HG03439 (cell line): ENCODE results near the gene ATP11A.

Experiments used
- ATAC-seq: cut with Tn5 transposase; IDR thresholded peaks from one replicate; pipeline ENCODE4 v1.9.1; 2021; ENCODE audit warnings: mild to moderate bottlenecking, moderate library complexity; ENCODE audit not compliant: unreplicated experiment

The ATP11A gene

GRCh38 chr13:112689303-112690245 lies at the start of gene ATP11A:
ATP11A (plus strand) TSS chr13:112690038; CDS start chr13:112690417, 379 bp downstream.
- ATAC-seq: peak; percentile 85

- ATAC-seq: no peak
Measured at GRCh38 chr13:112641456-112642089, 48.3 kb upstream of the ATP11A start.

DNA sequence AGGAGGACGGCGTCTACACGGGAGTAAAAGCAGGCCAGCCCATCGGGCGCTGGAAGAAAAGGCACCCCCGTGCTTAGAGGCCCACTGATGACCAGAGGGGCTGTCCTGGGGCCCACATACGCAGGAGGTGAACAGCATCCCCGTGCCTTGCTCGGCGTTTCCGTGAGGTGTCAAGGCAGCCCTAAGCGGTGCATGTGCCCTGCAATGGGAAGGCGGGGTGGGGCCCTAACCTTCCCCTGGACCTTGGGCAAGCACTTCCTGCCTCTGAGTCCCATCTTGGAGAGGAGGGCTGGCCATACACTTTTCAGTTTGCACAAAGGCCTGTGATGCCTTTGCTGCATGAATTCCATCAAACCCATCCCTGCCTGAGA lies 47.8 kb upstream of the ATP11A start:
- ATAC-seq: no peak

GRCh38 chr13:112643759-112644459 lies 45.9 kb upstream of the ATP11A start:
- no peak for ATAC-seq

- no peak for ATAC-seq
Measured at GRCh38 chr13:112645327-112645914, 44.4 kb upstream of the ATP11A start.

- no peak for ATAC-seq
Measured at GRCh38 chr13:112647256-112647655, 42.6 kb upstream of the ATP11A start.

- no peak for ATAC-seq
Measured at GRCh38 chr13:112648101-112648500, 41.7 kb upstream of the ATP11A start.

GRCh38 chr13:112648966-112649690 lies 40.7 kb upstream of the ATP11A start:
- ATAC-seq: no peak

- no peak for ATAC-seq
Measured at GRCh38 chr13:112651311-112651710, 38.5 kb upstream of the ATP11A start.

DNA sequence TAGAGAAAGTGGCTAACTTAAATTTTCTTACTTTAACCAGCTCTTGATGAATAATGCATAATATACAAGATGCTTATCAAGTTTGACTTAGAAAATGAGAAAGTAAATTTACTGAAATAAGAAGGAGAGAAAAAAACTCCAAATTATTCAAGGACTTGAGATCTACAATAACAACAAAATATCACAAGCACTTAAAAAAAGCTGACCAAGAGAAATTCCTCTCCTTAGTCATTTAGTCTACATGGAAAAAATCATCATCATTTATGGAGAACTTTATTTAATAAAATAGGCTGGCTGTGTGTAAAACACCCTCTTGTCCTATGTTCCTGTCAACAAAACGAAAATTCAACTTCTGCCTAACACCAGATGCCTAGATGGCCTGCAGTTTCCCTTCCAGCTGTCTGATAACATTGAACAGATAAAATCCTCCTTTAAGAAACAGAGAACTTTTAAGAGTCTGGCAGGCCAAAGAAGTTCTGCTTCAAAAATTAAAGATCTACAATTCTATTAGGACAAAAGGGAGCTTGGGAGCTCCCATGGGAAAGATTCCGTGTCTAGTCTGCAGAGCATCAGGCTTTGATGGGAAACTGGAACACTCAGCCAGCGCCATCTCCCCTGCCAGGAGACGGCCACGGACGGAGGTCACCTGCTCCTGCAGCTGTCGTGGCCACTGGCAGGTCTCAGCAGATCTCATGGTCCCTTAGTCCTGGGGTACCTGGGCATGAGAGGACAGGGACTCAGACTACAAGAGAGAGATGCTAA lies 37.9 kb upstream of the ATP11A start:
- no peak for ATAC-seq

DNA sequence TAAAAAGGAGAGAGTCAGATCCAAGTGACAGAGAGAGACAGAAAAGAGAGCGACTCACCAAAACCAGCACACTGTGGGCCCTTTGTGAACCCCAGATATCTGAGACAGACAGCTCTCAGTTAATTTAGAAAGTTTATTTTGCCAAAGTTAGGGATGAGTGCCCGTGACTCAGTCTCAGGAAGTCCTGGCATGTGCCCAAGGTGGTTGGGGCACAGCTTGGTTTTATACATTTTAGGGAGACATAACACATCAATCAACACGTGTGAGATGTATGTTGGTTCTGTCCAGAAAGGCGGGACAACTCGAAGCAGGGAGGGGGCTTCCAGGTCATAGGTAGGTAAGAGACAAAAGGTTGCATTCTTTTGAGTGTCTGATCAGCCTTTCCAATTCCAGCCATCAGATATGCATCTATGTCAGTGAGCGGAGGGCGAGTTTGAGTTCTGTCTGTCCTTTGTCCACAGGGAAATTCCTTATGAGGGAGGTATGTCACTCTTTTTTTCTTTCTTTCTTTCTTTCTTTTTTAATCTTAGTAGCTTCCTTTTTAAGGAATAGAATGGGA lies 37.2 kb upstream of the ATP11A start:
- ATAC-seq: no peak

GRCh38 chr13:112653071-112653470 lies 36.8 kb upstream of the ATP11A start:
- no peak for ATAC-seq

DNA sequence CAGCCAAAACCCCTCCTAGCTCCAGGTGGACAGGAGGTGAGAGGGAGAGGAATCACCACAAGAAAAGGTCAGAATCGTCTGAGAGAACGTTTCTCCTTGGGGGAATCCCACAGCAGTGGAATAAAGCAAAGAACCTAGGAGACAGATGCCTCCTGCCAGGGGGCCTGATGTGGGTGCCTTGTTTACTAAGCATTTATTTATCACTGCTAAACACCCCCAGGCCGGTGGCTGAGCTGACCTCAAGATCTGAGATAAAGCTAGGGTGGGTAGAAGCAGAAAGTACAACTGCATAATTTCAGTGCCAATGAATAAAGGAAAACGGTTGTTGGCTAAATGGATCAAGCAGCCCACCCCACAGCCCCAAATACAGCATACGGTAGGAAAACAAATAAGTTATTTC lies 33.9 kb upstream of the ATP11A start:
- ATAC-seq: no peak

DNA sequence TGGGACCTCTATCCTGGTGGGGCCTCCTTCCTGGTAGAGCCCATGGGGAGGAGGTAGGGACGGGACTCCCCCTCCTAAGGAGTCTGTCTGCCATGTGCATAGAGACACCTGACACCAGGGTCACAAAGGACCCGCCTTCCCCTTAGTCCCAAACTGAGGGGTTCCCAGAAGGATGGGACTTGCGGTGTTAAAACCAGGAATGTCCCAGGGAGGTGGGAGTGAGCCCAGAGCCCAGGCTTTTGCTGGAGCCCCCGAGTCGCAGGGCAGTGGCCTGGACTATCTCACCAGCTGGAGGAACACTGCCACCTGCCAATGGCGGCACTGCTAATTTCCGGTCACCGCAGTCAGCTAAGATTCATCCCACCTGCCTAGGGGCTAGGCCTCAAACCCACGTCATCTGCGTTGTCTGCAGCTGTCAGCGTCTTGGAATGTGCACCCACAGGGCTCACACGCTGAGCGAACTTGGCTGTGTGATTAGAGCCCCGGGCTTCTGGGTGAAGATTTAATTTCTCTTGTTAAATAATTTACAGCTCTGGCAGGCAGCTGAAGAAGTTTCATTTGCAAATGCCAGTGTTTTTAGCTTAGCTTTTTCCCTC lies 31.9 kb upstream of the ATP11A start:
- no peak for ATAC-seq

GRCh38 chr13:112658808-112659207 lies 31.0 kb upstream of the ATP11A start:
- ATAC-seq: no peak

GRCh38 chr13:112661291-112661690 lies 28.5 kb upstream of the ATP11A start:
- no peak for ATAC-seq

GRCh38 chr13:112664501-112665203 lies 25.2 kb upstream of the ATP11A start:
- no peak for ATAC-seq

GRCh38 chr13:112668924-112669323 lies 20.9 kb upstream of the ATP11A start:
- no peak for ATAC-seq
